Measurements from ENCODE around the gene LMAN1L.

The LMAN1L gene

DNA sequence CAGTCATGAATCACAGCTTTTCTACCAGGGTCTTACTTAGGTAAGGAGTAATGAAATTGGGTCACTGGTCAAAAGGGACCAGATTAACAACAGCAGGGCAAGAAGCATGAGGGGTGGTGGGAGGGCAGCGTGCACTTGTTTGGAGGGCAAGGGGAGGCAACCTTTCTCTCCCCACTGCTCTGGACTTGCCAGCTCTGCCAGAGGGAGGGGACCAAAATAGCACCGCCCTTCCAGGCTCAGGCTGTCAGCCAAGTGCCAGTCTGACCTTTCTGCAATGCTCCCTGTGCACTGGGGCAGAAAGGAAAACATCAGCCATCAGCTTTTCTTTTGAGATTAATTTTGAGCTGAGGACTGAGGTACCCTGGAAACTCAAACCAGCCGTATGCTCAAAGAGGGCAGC lies 34.8 kb downstream of the LMAN1L start:
- H3K4me3 ChIP-seq (ENCODE audit: low read depth in 1 of 2, low read length in 2 of 2): no peak overlapping the region
- H3K79me2 ChIP-seq (ENCODE audit: insufficient read depth, low read length): peaks cover 4% of the 10 kb centered on the region
- H3K27ac ChIP-seq (ENCODE audit: low read length): no peak overlapping the region
- H3K36me3 ChIP-seq (ENCODE audit: insufficient read depth, low read length): peaks cover 61% of the 10 kb centered on the region
- no peak overlapping the region for H2AFZ ChIP-seq (ENCODE audit: low read depth, low read length)
- ATAC-seq (ENCODE audit: insufficient read depth, low read depth) (no peak), DNase-seq (no peak)
- no peak overlapping the region for H3K9ac ChIP-seq (ENCODE audit: low read depth, low read length)
- H3K4me2 ChIP-seq (ENCODE audit: insufficient read depth, low read length): no peak overlapping the region
- H3K4me1 ChIP-seq (ENCODE audit: insufficient read depth, low read length): peaks cover 13% of the 10 kb centered on the region
- H3K9me3 ChIP-seq (ENCODE audit: insufficient read depth, low read length, severe bottlenecking): no peaks in the 10 kb centered on the region
- TF ChIP-seq EZH2 (IDR thresholded peaks at IDR 0.05; ENCODE audit: borderline replicate concordance, low read depth, low read length, severe bottlenecking): no peak
- TF ChIP-seq, protein P1, sequence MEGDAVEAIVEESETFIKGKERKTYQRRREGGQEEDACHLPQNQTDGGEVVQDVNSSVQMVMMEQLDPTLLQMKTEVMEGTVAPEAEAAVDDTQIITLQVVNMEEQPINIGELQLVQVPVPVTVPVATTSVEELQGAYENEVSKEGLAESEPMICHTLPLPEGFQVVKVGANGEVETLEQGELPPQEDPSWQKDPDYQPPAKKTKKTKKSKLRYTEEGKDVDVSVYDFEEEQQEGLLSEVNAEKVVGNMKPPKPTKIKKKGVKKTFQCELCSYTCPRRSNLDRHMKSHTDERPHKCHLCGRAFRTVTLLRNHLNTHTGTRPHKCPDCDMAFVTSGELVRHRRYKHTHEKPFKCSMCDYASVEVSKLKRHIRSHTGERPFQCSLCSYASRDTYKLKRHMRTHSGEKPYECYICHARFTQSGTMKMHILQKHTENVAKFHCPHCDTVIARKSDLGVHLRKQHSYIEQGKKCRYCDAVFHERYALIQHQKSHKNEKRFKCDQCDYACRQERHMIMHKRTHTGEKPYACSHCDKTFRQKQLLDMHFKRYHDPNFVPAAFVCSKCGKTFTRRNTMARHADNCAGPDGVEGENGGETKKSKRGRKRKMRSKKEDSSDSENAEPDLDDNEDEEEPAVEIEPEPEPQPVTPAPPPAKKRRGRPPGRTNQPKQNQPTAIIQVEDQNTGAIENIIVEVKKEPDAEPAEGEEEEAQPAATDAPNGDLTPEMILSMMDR (IDR thresholded peaks at IDR 0.05; ENCODE audit: borderline replicate concordance, extremely low read depth, low read length, poor library complexity, severe bottlenecking): no peak
- no peaks in the 10 kb centered on the region for H3K27me3 ChIP-seq (ENCODE audit: insufficient read depth, low read length, poor library complexity)
- H4K20me1 ChIP-seq (ENCODE audit: insufficient read depth, low read length): no peaks in the 10 kb centered on the region

DNA sequence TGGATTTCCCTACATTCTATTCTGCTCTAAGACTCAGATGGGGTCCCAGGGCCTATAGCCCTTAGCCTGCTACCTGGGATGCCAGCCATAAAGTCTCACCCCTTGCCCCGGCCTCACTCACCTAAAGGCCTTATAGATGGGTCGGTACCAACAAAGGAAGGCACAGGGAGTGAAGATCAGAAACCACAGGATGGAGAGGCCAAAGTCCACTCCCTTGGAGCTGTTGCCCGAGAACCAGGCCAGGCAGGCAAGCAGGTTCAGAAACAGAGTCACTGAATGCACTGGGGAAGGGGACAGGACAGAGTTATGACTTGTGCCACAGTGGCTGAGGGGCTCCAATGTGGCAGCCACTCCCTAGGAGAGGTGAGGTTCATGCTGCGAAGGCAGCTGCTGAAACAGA lies 37.8 kb downstream of the LMAN1L start:
- DNase-seq (no peak), ATAC-seq (ENCODE audit: insufficient read depth, low read depth) (no peak)
- H3K9ac ChIP-seq (ENCODE audit: low read depth, low read length): no peak overlapping the region
- H3K79me2 ChIP-seq (ENCODE audit: insufficient read depth, low read length): no peaks in the 10 kb centered on the region
- no peak for TF ChIP-seq EZH2 (IDR thresholded peaks at IDR 0.05; ENCODE audit: borderline replicate concordance, low read depth, low read length, severe bottlenecking)
- TF ChIP-seq, protein P1 (IDR thresholded peaks at IDR 0.05; ENCODE audit: borderline replicate concordance, extremely low read depth, low read length, poor library complexity, severe bottlenecking): no peak
- H3K4me3 ChIP-seq (ENCODE audit: low read depth in 1 of 2, low read length in 2 of 2): no peak overlapping the region
- H4K20me1 ChIP-seq (ENCODE audit: insufficient read depth, low read length): no peaks in the 10 kb centered on the region
- H3K9me3 ChIP-seq (ENCODE audit: insufficient read depth, low read length, severe bottlenecking): no peaks in the 10 kb centered on the region
- H3K27ac ChIP-seq (ENCODE audit: low read length): no peak overlapping the region
- no peaks in the 10 kb centered on the region for H3K4me1 ChIP-seq (ENCODE audit: insufficient read depth, low read length)
- peaks cover 65% of the 10 kb centered on the region for H3K36me3 ChIP-seq (ENCODE audit: insufficient read depth, low read length)
- H2AFZ ChIP-seq (ENCODE audit: low read depth, low read length): no peak overlapping the region
- H3K4me2 ChIP-seq (ENCODE audit: insufficient read depth, low read length): no peak overlapping the region
- H3K27me3 ChIP-seq (ENCODE audit: insufficient read depth, low read length, poor library complexity): no peaks in the 10 kb centered on the region

DNA sequence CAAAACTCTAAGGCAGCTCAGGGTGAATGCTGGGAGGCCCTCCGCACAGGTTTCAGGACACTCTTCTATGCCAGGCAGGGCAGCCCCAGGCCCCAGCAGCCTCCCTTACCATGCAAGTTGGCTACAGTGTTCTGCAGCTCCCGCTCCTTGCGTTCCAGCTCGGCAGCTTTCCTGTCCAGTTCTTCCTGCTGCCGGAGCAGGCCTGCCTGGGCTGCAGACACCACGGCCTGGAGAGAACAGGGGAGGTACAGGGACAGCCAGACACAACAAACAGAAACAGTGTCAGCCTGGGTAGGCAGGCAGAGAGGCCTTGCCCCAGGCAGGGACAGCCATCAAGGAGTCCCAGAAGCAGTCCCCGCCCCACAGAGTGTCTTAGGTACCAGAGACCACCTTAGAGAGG lies 39.3 kb downstream of the LMAN1L start:
- Histone ChIP-seq H2AFZ (ENCODE audit: low read depth, low read length) (no peak overlapping the region), H3K27me3 (ENCODE audit: insufficient read depth, low read length, poor library complexity) (no peaks in the 10 kb centered on the region), H3K79me2 (ENCODE audit: insufficient read depth, low read length) (peaks cover 7% of the 10 kb centered on the region; the same call in 1 of the 2 replicates), H3K9me3 (ENCODE audit: insufficient read depth, low read length, severe bottlenecking) (no peaks in the 10 kb centered on the region), H3K27ac (ENCODE audit: low read length) (no peak overlapping the region), H3K4me1 (ENCODE audit: insufficient read depth, low read length) (no peaks in the 10 kb centered on the region), H3K4me3 (ENCODE audit: low read depth in 1 of 2, low read length in 2 of 2) (no peak overlapping the region), H3K9ac (ENCODE audit: low read depth, low read length) (no peak overlapping the region), H4K20me1 (ENCODE audit: insufficient read depth, low read length) (peaks cover under 1% of the 10 kb centered on the region; the same call in 1 of the 2 replicates), H3K4me2 (ENCODE audit: insufficient read depth, low read length) (no peak overlapping the region), H3K36me3 (ENCODE audit: insufficient read depth, low read length) (peaks cover 65% of the 10 kb centered on the region)
- DNase-seq: no peak
- no peak for TF ChIP-seq EZH2 (IDR thresholded peaks at IDR 0.05; ENCODE audit: borderline replicate concordance, low read depth, low read length, severe bottlenecking)
- TF ChIP-seq, protein P1 (IDR thresholded peaks at IDR 0.05; ENCODE audit: borderline replicate concordance, extremely low read depth, low read length, poor library complexity, severe bottlenecking): no peak
- ATAC-seq (ENCODE audit: insufficient read depth, low read depth): no peak
